HG02798 (cell line): ENCODE measurements around the gene PIR.

Experiments used
- ATAC-seq: cut with Tn5 transposase; IDR thresholded peaks from one replicate; pipeline ENCODE4 v1.9.1; 2021; ENCODE audit warnings: mild to moderate bottlenecking; ENCODE audit not compliant: unreplicated experiment, poor library complexity

PIR gene

GRCh38 chrX:15495801-15496200, 2.7 kb upstream of the PIR start:
- ATAC-seq = no peak

GRCh38 chrX:15492469-15492868, 664 bp downstream of the PIR start:
- peak; percentile 10 for ATAC-seq

GRCh38 chrX:15483891-15484290, 9.2 kb downstream of the PIR start:
- no peak for ATAC-seq

- ATAC-seq = no peak
Measured at GRCh38 chrX:15475486-15475885, 17.6 kb downstream of the PIR start.

DNA sequence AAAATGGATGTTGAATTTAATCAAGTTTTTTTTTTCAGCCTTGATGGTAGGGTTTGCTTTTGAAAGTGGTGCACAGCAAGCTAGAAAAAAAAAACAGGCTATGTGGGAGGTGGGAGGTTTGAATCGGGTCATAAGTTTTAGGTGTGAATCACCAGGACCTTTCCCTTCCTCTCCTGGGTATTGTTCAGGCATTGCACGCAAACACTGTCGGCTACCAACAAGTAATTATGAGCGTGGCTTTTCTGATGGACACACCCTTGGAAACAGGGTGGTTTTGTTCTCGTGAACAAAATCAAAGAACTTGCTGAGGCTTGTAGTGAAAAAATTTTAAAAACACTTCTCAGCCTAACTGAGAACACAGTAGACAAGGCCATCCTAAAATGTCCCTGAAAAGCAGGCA, 18.1 kb downstream of the PIR start:
- no peak for ATAC-seq

GRCh38 chrX:15474028-15474427, 19.1 kb downstream of the PIR start:
- no peak for ATAC-seq

DNA sequence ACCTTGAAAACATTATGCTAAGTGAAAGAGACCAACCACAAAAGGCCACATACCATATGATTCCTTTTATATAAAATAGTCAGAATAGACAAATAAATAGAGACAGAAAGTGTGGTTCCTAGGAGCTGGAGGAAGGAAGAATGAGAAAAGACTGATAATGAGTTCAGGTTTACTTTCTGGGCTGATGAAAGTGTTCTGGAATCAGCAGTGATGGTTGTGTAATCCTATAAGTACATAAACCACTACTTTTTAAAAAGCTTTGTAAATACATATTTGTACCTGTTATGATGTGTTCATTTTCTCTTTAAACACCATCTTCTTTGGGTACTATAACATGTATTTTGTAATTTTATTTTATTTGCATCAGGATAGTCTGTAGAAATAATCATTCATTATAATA, 20.6 kb downstream of the PIR start:
- ATAC-seq = no peak

GRCh38 chrX:15471028-15471427, 22.1 kb downstream of the PIR start:
- ATAC-seq = peak; percentile 72

DNA sequence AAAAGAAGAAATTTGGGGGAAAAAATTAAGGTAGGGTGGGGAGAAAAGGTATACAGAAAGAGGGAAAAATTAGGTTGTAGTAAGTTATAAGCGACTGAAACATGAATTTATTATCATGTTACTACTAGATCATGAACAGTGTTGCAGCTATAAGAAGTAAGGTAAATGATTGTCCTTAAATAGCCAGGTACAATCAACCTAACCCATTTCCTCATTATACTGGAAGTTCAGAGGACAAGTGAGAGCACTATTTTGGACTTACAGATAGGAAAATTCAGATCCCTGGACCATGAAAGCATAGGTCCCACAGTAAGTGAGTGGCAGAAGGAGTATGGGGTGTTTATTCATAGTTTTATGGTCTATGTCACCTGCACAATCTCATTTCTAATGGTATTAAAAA, 23.5 kb downstream of the PIR start:
- ATAC-seq = no peak

DNA sequence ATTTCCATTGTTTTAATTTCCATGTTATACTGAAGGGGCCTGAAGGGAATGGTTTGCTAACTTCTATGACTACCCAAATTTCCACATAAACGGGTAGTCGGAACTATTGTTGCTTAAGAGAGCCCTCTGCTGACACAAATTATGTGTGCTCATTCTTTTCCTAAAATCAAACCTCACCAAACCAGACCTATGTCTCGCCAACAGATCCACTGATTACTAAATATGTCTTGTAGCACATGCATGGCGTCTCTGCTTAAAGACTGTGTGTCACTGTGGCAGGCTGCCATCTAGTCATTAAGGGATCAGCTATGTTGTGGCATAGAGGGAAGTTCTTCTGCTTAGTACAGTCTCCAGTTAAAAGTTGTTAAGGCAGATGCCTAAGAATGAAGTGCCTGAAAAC, 25.1 kb downstream of the PIR start:
- peak; percentile 42 for ATAC-seq

- no peak for ATAC-seq
Measured at GRCh38 chrX:15465896-15466651, 27.1 kb downstream of the PIR start.

GRCh38 chrX:15465347-15465746, 27.8 kb downstream of the PIR start:
- peak; percentile 77 for ATAC-seq

DNA sequence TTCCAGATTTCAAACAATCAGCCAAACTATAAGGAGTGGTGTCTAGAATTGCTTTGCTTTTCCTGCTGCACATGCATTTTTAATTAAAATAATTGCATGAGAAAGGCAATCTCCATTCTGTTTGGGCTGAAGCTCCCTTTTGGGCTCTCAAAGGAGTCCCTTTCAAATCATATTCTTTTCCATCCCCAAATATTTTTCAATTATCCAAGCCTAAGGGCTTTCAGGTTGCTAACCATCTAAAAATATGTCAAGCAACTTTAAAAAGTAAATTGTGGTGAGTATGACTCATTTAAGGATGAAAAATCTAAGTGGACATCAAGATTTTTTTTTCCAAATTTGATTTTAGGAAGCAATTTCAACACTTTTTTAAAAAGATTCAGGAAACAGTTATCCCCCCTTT, 28.4 kb downstream of the PIR start:
- no peak for ATAC-seq

DNA sequence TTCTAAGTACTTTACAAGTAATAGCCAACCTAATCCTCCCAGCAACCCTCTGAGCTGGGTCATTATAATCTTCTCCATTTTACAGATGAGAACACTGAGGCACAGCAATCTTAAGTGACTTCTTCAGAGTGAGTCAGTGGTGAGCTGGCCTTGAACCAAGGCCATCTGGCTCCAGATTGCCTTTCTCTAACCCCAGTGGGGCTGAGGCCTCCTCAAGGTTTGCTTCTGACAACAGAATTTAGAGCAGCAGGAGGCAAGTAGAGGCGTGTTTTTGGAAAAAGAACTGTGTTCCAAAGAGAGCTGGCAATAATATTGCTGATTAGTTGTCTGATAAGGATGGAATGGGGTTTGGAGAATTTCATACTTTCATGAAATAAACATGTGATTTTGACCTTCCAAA, 41.2 kb downstream of the PIR start:
- ATAC-seq = no peak

GRCh38 chrX:15448010-15448639, 45.0 kb downstream of the PIR start:
- no peak for ATAC-seq

DNA sequence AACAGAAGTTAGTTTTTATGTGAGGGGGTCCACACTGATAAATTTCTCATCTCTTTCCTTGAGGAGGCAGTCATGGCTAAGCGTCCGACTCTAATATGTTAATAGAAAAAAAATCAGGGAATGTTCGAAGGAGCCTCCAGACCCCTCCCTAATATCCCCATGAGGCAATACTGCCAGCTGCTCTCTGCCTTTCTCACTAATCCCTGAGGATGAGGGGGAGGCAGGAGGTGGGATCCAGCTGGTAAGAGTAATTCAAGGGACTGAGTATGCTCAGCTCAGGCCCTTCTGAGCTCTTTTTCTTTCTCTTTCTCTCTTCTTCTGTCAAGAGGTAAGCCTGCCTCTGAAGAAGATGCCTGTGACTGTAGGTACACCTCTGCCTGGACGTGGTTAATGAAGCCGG, 51.7 kb downstream of the PIR start:
- ATAC-seq = no peak

- ATAC-seq = peak; percentile 86
Measured at GRCh38 chrX:15438332-15438731, 54.8 kb downstream of the PIR start.

DNA sequence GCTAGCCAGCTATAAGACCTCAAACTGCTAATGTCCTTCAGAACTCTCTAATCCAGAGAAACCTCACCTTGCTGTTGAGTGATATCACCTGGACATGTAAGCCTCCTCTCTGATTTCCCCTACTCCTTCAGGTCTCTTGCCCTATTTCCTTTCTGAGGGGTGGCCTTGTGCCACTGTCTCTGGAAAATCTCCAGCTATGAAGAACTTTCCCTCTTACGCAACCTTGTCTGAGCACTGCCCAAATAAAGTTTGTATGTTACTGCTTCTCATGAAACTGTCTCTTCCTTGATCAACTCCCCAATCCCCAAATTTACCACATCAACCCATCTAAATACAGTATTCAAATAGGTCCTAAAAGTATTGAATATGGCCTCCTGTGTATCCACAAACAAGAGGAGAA, 55.4 kb downstream of the PIR start:
- no peak for ATAC-seq

DNA sequence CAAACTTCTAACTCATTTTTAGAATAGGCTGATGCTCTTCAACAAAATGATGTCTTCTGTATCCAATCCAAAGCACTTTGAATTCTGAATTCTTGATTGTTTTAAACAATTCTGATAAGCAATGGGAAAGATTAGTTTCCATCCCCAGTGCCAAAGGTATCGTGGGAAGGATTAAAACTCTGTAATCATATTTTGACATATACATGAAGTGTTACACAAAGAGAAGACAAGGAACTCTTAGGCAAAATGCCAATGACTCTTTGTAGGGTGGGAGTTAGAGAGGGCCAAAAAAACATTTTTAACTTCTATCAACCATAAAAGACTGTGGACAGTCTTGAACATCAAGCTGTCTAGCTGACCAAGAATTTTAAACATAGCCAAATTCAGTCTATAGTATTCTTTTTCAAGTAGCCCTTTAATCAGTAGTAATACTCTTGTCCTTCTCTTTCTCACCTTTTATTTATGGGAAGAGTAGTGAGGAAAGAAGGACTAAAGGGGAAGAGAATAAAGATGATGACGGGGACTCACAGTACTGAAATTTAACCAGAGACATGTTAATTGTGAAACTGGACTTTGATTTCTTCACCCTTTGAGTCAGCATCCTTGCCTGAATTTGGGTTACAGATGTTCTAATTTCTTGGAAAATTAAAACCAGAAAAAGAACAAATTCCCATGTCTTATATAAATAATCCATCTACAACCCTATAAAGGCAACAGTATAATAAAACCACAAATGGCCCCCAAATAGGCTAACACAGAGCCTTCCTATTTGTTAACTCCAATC, 57.1 kb downstream of the PIR start:
- no peak for ATAC-seq

DNA sequence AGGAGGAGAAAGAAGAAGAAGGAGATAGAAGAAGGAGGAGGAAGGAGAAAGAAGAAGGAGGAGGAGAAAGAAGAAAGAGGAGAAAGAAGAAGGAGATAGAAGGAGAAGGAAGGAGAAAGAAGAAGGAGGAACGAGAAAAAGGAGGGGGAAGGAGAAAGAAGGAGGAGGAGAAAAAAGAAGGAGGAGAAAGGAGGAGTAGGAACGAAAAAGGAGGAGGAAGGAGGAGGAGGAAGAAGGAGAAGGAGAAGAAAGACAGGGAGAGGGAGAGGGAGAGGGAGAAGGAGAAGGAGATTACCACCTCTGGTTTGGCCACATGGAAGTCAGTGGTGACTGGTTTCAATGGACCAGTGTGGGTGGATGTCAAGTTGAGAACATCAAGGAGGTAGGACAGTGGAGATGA, 58.9 kb downstream of the PIR start:
- ATAC-seq = no peak

DNA sequence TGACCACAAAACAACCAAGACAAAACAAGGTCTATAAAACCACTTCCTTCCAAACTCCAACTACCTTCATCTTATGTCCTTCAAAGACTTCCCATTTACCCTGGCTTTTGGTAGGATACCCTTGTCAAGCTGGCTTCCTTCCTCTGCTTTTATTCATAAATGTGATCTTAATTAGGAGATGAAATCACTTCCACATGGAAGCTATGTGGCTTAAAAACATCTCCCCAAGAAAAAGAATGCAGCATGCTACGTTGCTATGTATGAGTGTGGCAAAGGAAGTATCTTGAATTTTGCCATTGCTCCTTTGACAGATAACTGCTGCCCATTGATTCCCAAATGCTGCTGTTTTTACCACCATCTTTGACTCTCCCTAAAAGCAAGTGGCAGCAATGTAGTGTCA, 62.5 kb downstream of the PIR start:
- no peak for ATAC-seq
